Activated CD8-positive, alpha-beta memory T cell treated with anti-CD3 and anti-CD28 coated beads, Interleukin-2, amount 10 ng/mL, durations not matched to agents 7 days and 5 days (primary cell): ENCODE results near the gene PUM2. TPM values are rescaled to one million over a fixed set of nuclear protein-coding genes. Genes with fewer than 3 reads are reported as not detected.

ENCODE experiments used
- ATAC-seq: fragments of 150-1000 bp; cut with Tn5 transposase; one replicate; pipeline ENCODE4 v1.10.0; 2021; ENCODE audit warnings: moderate library complexity
- CTCF ChIA-PET: fragments of 350-600 bp; sonication (Branson Sonifier 250); formaldehyde crosslinking; loops from one replicate; lab custom pipeline; 2021; ENCODE audit warnings: antibody characterized with exemption; lab: Charles Lee
- DNase-seq: peaks from one replicate; pipeline ENCODE4 v3.0.0-alpha.2; 2020
- H3K27ac Mint-ChIP-seq: one replicate; pipeline ENCODE4 v1.8.0; 2021; ENCODE audit warnings: mild to moderate bottlenecking, mixed read lengths
- H3K27me3 Mint-ChIP-seq: one replicate; pipeline ENCODE4 v1.8.0; 2021; ENCODE audit warnings: mixed read lengths
- H3K36me3 Mint-ChIP-seq: one replicate; pipeline ENCODE4 v1.8.0; 2021; ENCODE audit warnings: mild to moderate bottlenecking, mixed read lengths
- H3K4me1 Mint-ChIP-seq: one replicate; pipeline ENCODE4 v1.8.0; 2021; ENCODE audit warnings: mixed read lengths
- H3K4me3 Mint-ChIP-seq: one replicate; pipeline ENCODE4 v1.8.0; 2021; ENCODE audit warnings: mild to moderate bottlenecking, moderate library complexity, mixed read lengths
- H3K9me3 Mint-ChIP-seq: one replicate; pipeline ENCODE4 v1.8.0; 2022; ENCODE audit warnings: low read depth, mixed read lengths
- total RNA-seq, 2 experiments: library from RNA; stranded (reverse); gene quantifications; one replicate each; pipeline ENCODE4 v1.2.3, GENCODE V29; 2021

The PUM2 gene
- total RNA-seq, 2 experiments from 2014 or later: 120 to 127 TPM

GRCh38 chr2:20350041-20350712 lies 467 bp downstream of the PUM2 start:
- H3K27me3 Mint-ChIP-seq: no peaks in the 10 kb centered on the region
- peak overlapping the region; percentile 87 for H3K27ac Mint-ChIP-seq
- no peaks in the 10 kb centered on the region for H3K9me3 Mint-ChIP-seq
- CTCF ChIA-PET: interaction anchor here (1.0 to 4.5 kb wide), 5 partner anchors 10 to 33 kb away, joined by 3 to 28 read pairs (median 5); no protein-coding TSS in a partner anchor
- DNase-seq (peak; percentile 75), ATAC-seq (peak; percentile 34)
- peak overlapping the region; percentile 95 for H3K4me3 Mint-ChIP-seq
- peaks cover 32% of the 10 kb centered on the region for H3K36me3 Mint-ChIP-seq
- peaks cover 37% of the 10 kb centered on the region for H3K4me1 Mint-ChIP-seq

GRCh38 chr2:20349513-20349921 lies 1.1 kb downstream of the PUM2 start:
- peaks cover 40% of the 10 kb centered on the region for H3K4me1 Mint-ChIP-seq
- H3K27ac Mint-ChIP-seq: peak overlapping the region; percentile 87
- ATAC-seq (no peak), DNase-seq (no peak)
- CTCF ChIA-PET: interaction anchor here (0.6 to 4.5 kb wide), 7 partner anchors 9 to 77 kb away, joined by 3 to 28 read pairs (median 5); no protein-coding TSS in a partner anchor
- H3K9me3 Mint-ChIP-seq: no peaks in the 10 kb centered on the region
- no peaks in the 10 kb centered on the region for H3K27me3 Mint-ChIP-seq
- H3K36me3 Mint-ChIP-seq: peaks cover 33% of the 10 kb centered on the region
- H3K4me3 Mint-ChIP-seq: peak overlapping the region; percentile 95

GRCh38 chr2:20348542-20348941 lies 2.1 kb downstream of the PUM2 start:
- H3K4me3 Mint-ChIP-seq: peak overlapping the region; percentile 95
- H3K36me3 Mint-ChIP-seq: peaks cover 36% of the 10 kb centered on the region
- peaks cover 47% of the 10 kb centered on the region for H3K4me1 Mint-ChIP-seq
- H3K27me3 Mint-ChIP-seq: no peaks in the 10 kb centered on the region
- H3K9me3 Mint-ChIP-seq: no peaks in the 10 kb centered on the region
- peak overlapping the region; percentile 73 for H3K27ac Mint-ChIP-seq
- CTCF ChIA-PET: interaction anchor here (1.2 to 4.5 kb wide), 3 partner anchors 17 to 23 kb away, joined by 5 to 28 read pairs (median 8); no protein-coding TSS in a partner anchor
- ATAC-seq (no peak), DNase-seq (no peak)

GRCh38 chr2:20346565-20347381 lies 3.9 kb downstream of the PUM2 start:
- peaks cover 36% of the 10 kb centered on the region for H3K36me3 Mint-ChIP-seq
- CTCF ChIA-PET: interaction anchor here (0.8 to 4.5 kb wide), 5 partner anchors 9 to 331 kb away, joined by 3 to 28 read pairs (median 3); no protein-coding TSS in a partner anchor
- H3K27ac Mint-ChIP-seq: no peak overlapping the region
- H3K27me3 Mint-ChIP-seq: no peaks in the 10 kb centered on the region
- DNase-seq (no peak), ATAC-seq (no peak)
- no peaks in the 10 kb centered on the region for H3K9me3 Mint-ChIP-seq
- peaks cover 53% of the 10 kb centered on the region for H3K4me1 Mint-ChIP-seq
- peak overlapping the region; percentile 24 for H3K4me3 Mint-ChIP-seq

- no peaks in the 10 kb centered on the region for H3K27me3 Mint-ChIP-seq
- peaks cover 32% of the 10 kb centered on the region for H3K36me3 Mint-ChIP-seq
- H3K27ac Mint-ChIP-seq: no peak overlapping the region
- CTCF ChIA-PET: interaction anchor here (1.4 to 2.0 kb wide), 3 partner anchors 11 to 80 kb away, joined by 3 to 9 read pairs (median 5); no protein-coding TSS in a partner anchor
- H3K9me3 Mint-ChIP-seq: no peaks in the 10 kb centered on the region
- peaks cover 64% of the 10 kb centered on the region for H3K4me1 Mint-ChIP-seq
- ATAC-seq (peak; percentile 64), DNase-seq (no peak)
- H3K4me3 Mint-ChIP-seq: no peak overlapping the region
Measured at GRCh38 chr2:20343128-20343527, 7.5 kb downstream of the PUM2 start.

- no peak overlapping the region for H3K4me3 Mint-ChIP-seq
- H3K9me3 Mint-ChIP-seq: no peaks in the 10 kb centered on the region
- CTCF ChIA-PET: no interaction called here
Measured at GRCh38 chr2:20339012-20339411, 11.6 kb downstream of the PUM2 start.

GRCh38 chr2:20334605-20335203 lies 15.9 kb downstream of the PUM2 start:
- H3K9me3 Mint-ChIP-seq: peaks cover 18% of the 10 kb centered on the region
- H3K4me1 Mint-ChIP-seq: peaks cover 59% of the 10 kb centered on the region
- peaks cover 56% of the 10 kb centered on the region for H3K36me3 Mint-ChIP-seq
- no peak overlapping the region for H3K4me3 Mint-ChIP-seq
- no peaks in the 10 kb centered on the region for H3K27me3 Mint-ChIP-seq
- CTCF ChIA-PET: interaction anchor here (2.3 kb wide), 1 partner anchor 10 kb away, joined by 16 read pairs; no protein-coding TSS in a partner anchor
- DNase-seq (no peak), ATAC-seq (no peak)
- H3K27ac Mint-ChIP-seq: peak overlapping the region; percentile 5

More at GRCh38 chr2:20339012-20339411, 11.6 kb downstream of the PUM2 start:
- DNase-seq: no peak
- ATAC-seq: no peak
- Mint-ChIP-seq H3K4me1 (peaks cover 61% of the 10 kb centered on the region), H3K36me3 (peaks cover 24% of the 10 kb centered on the region), H3K27me3 (no peaks in the 10 kb centered on the region), H3K27ac (peak overlapping the region; percentile 32)

- Mint-ChIP-seq H3K4me1 (peaks cover 60% of the 10 kb centered on the region), H3K4me3 (no peak overlapping the region), H3K36me3 (peaks cover 62% of the 10 kb centered on the region), H3K9me3 (peaks cover 18% of the 10 kb centered on the region), H3K27me3 (no peaks in the 10 kb centered on the region), H3K27ac (no peak overlapping the region)
- DNase-seq (no peak), ATAC-seq (no peak)
- CTCF ChIA-PET: interaction anchor here (1.2 to 2.3 kb wide), 2 partner anchors 9 to 17 kb away, joined by 3 to 16 read pairs; no protein-coding TSS in a partner anchor
Measured at GRCh38 chr2:20333738-20334137, 16.9 kb downstream of the PUM2 start.

GRCh38 chr2:20330192-20330591 lies 20.5 kb downstream of the PUM2 start:
- peaks cover 73% of the 10 kb centered on the region for H3K36me3 Mint-ChIP-seq
- CTCF ChIA-PET: interaction anchor here (1.5 to 2.5 kb wide), 2 partner anchors 12 to 93 kb away, joined by 3 to 9 read pairs; no protein-coding TSS in a partner anchor
- ATAC-seq: no peak

GRCh38 chr2:20327370-20327769 lies 23.3 kb downstream of the PUM2 start:
- ATAC-seq (no peak), DNase-seq (no peak)
- Mint-ChIP-seq H3K36me3 (peaks cover 65% of the 10 kb centered on the region), H3K27me3 (no peaks in the 10 kb centered on the region), H3K27ac (peak overlapping the region; percentile 63), H3K4me1 (peaks cover 61% of the 10 kb centered on the region), H3K9me3 (peaks cover 15% of the 10 kb centered on the region), H3K4me3 (no peak overlapping the region)
- CTCF ChIA-PET: interaction anchor here (0.9 to 3.4 kb wide), 12 partner anchors 9 to 315 kb away, joined by 3 to 15 read pairs (median 4); no protein-coding TSS in a partner anchor

More at GRCh38 chr2:20330192-20330591, 20.5 kb downstream of the PUM2 start:
- Mint-ChIP-seq H3K9me3 (peaks cover 18% of the 10 kb centered on the region), H3K4me1 (peaks cover 62% of the 10 kb centered on the region), H3K4me3 (no peak overlapping the region), H3K27ac (no peak overlapping the region), H3K27me3 (no peaks in the 10 kb centered on the region)
- DNase-seq: no peak

GRCh38 chr2:20326163-20326780 lies 24.4 kb downstream of the PUM2 start:
- CTCF ChIA-PET: interaction anchor here (0.6 to 4.1 kb wide), 28 partner anchors 8 to 316 kb away, joined by 3 to 28 read pairs (median 4); no protein-coding TSS in a partner anchor
- Mint-ChIP-seq H3K36me3 (peaks cover 62% of the 10 kb centered on the region), H3K9me3 (peaks cover 5% of the 10 kb centered on the region), H3K27me3 (no peaks in the 10 kb centered on the region), H3K27ac (peak overlapping the region; percentile 63), H3K4me1 (peaks cover 62% of the 10 kb centered on the region), H3K4me3 (no peak overlapping the region)
- DNase-seq: peak; percentile 67
- ATAC-seq: peak; percentile 81
